Right atrium auricular region (tissue), 2 donors: ENCODE measurements around the gene CLEC18B. TPM values are rescaled to one million over a fixed set of nuclear protein-coding genes. Genes with fewer than 3 reads are reported as not detected.

ENCODE experiments used
- DNase-seq: peaks from one replicate; pipeline ENCODE4 v3.0.0-alpha.2; 2019; ENCODE audit warnings: low spot score
- H3K27ac ChIP-seq, 2 donors: fragments of 200-600 bp; sonication (generic); 1 replicate in 1 of 2; 2 replicates in 1 of 2; pipeline ENCODE4 v1.5.1; 2016 to 2019
- H3K27me3 ChIP-seq, 2 donors: fragments of 200-600 bp; sonication (generic); one replicate each; pipeline versions ENCODE4 v1.5.1 to v1.6.0; 2017 to 2019
- H3K36me3 ChIP-seq: fragments of 200-600 bp; sonication (generic); one replicate; pipeline ENCODE4 v1.5.1; 2016
- H3K4me1 ChIP-seq, 2 donors: fragments of 200-600 bp; sonication (generic); one replicate each; pipeline versions ENCODE4 v1.5.1 to v1.6.0; 2017 to 2019
- H3K4me3 ChIP-seq, 2 donors: fragments of 200-600 bp; sonication (generic); 1 replicate in 1 of 2; 2 replicates in 1 of 2; pipeline ENCODE4 v1.5.1; 2017 to 2019; ENCODE audit warnings: mild to moderate bottlenecking in 1 of 2, moderate library complexity in 1 of 2
- H3K9me3 ChIP-seq, 2 donors: fragments of 200-600 bp; sonication (generic); one replicate each; pipeline ENCODE4 v1.5.1; 2019
- CTCF ChIP-seq, 2 donors: fragments of 200-600 bp; sonication (generic); IDR thresholded peaks; one replicate each; pipeline ENCODE4 v1.5.1; 2019; ENCODE audit warnings: antibody characterized with exemption in 2 of 2
- total RNA-seq, 2 donors: library from RNA; depleted of rRNA; stranded (reverse); fragments of >200 nt; gene quantifications; one replicate each; pipeline ENCODE4 v1.1.0, GENCODE V29; 2016

The CLEC18B gene
- total RNA-seq, 2 donors from 2014 or later = not detected

- peaks cover 95% of the 10 kb centered on the region for H3K36me3 ChIP-seq
- H3K27ac ChIP-seq = no peak overlapping the region
- H3K4me3 ChIP-seq = no peak overlapping the region
Observed at GRCh38 chr16:74465281-74465680, 44.0 kb upstream of the CLEC18B start.

GRCh38 chr16:74463888-74464287, 42.6 kb upstream of the CLEC18B start:
- no peak for DNase-seq
- H3K4me1 ChIP-seq = no peaks in the 10 kb centered on the region
- no peaks in the 10 kb centered on the region for H3K27me3 ChIP-seq
- no peak overlapping the region for H3K27ac ChIP-seq
- H3K9me3 ChIP-seq = no peaks in the 10 kb centered on the region
- peaks cover 94% of the 10 kb centered on the region for H3K36me3 ChIP-seq
- no peak overlapping the region for H3K4me3 ChIP-seq
- no peak for TF ChIP-seq CTCF (IDR thresholded peaks at IDR 0.05)

More at GRCh38 chr16:74465281-74465680, 44.0 kb upstream of the CLEC18B start:
- DNase-seq = no peak
- TF ChIP-seq CTCF (IDR thresholded peaks at IDR 0.05) = no peak
- Histone ChIP-seq H3K4me1 (no peaks in the 10 kb centered on the region), H3K9me3 (no peaks in the 10 kb centered on the region), H3K27me3 (no peaks in the 10 kb centered on the region)

GRCh38 chr16:74462361-74462760, 41.1 kb upstream of the CLEC18B start:
- Histone ChIP-seq H3K27me3 (no peaks in the 10 kb centered on the region), H3K4me3 (no peak overlapping the region), H3K4me1 (no peaks in the 10 kb centered on the region), H3K9me3 (no peaks in the 10 kb centered on the region), H3K36me3 (peaks cover 94% of the 10 kb centered on the region), H3K27ac (no peak overlapping the region)
- DNase-seq = no peak
- no peak for TF ChIP-seq CTCF (IDR thresholded peaks at IDR 0.05)

GRCh38 chr16:74461826-74462225, 40.5 kb upstream of the CLEC18B start:
- H3K9me3 ChIP-seq = no peaks in the 10 kb centered on the region
- no peak for DNase-seq
- peaks cover 94% of the 10 kb centered on the region for H3K36me3 ChIP-seq
- no peaks in the 10 kb centered on the region for H3K27me3 ChIP-seq
- no peak for TF ChIP-seq CTCF (IDR thresholded peaks at IDR 0.05)
- no peak overlapping the region for H3K27ac ChIP-seq
- no peak overlapping the region for H3K4me3 ChIP-seq
- no peaks in the 10 kb centered on the region for H3K4me1 ChIP-seq

GRCh38 chr16:74460542-74460941, 39.3 kb upstream of the CLEC18B start:
- Histone ChIP-seq H3K27ac (no peak overlapping the region), H3K4me3 (no peak overlapping the region), H3K27me3 (no peaks in the 10 kb centered on the region), H3K9me3 (no peaks in the 10 kb centered on the region), H3K36me3 (peaks cover 96% of the 10 kb centered on the region), H3K4me1 (no peaks in the 10 kb centered on the region)
- no peak for DNase-seq
- TF ChIP-seq CTCF (IDR thresholded peaks at IDR 0.05) = no peak

- no peaks in the 10 kb centered on the region for H3K27me3 ChIP-seq
- peaks cover 82% of the 10 kb centered on the region for H3K36me3 ChIP-seq
- no peak for TF ChIP-seq CTCF (IDR thresholded peaks at IDR 0.05)
- no peak for DNase-seq
- no peak overlapping the region for H3K27ac ChIP-seq
- H3K4me1 ChIP-seq = no peaks in the 10 kb centered on the region
- H3K9me3 ChIP-seq = no peaks in the 10 kb centered on the region
- no peak overlapping the region for H3K4me3 ChIP-seq
Observed at GRCh38 chr16:74456290-74456625, 35.0 kb upstream of the CLEC18B start.
